Activated naive CD8-positive, alpha-beta T cell treated with anti-CD3 and anti-CD28 coated beads, Interleukin-2, amount 10 ng/mL, durations not matched to agents 7 days and 5 days (primary cell): Measurements from ENCODE around the gene VAV1. TPM values are rescaled to one million over a fixed set of nuclear protein-coding genes. Genes with fewer than 3 reads are reported as not detected.
A peak's percentile ranks its signal among the peaks of the same experiment; 100 is the strongest.
"Not testable (repeated sequence)": the region's sequence is repeated elsewhere in the genome, so short reads cannot be mapped to it uniquely, and the experiment has no call there.

Source experiments
- ATAC-seq: fragments of 150-1000 bp; cut with Tn5 transposase; one replicate; pipeline ENCODE4 v1.10.0; 2021; ENCODE audit warnings: low read depth, moderate library complexity
- POLR2A ChIA-PET: fragments of 350-600 bp; sonication (Branson Sonifier 250); formaldehyde crosslinking; loops from one replicate; lab custom pipeline; 2021; ENCODE audit warnings: antibody characterized with exemption; lab: Charles Lee
- DNase-seq: peaks from one replicate; pipeline ENCODE4 v3.0.0; 2021
- H3K27ac Mint-ChIP-seq: one replicate; pipeline ENCODE4 v1.8.0; 2022; ENCODE audit warnings: mild to moderate bottlenecking, mixed read lengths
- H3K27me3 Mint-ChIP-seq: one replicate; pipeline ENCODE4 v1.8.0; 2022; ENCODE audit warnings: mild to moderate bottlenecking, moderate library complexity, mixed read lengths
- H3K36me3 Mint-ChIP-seq: one replicate; pipeline ENCODE4 v1.8.0; 2021; ENCODE audit warnings: mild to moderate bottlenecking, mixed read lengths
- H3K4me1 Mint-ChIP-seq: one replicate; pipeline ENCODE4 v1.8.0; 2021; ENCODE audit warnings: mixed read lengths
- H3K4me3 Mint-ChIP-seq: one replicate; pipeline ENCODE4 v1.8.0; 2022; ENCODE audit warnings: mild to moderate bottlenecking, moderate library complexity, mixed read lengths
- H3K9me3 Mint-ChIP-seq: one replicate; pipeline ENCODE4 v1.8.0; 2021; ENCODE audit warnings: mixed read lengths
- total RNA-seq, 2 experiments: library from RNA; stranded (reverse); gene quantifications; one replicate each; pipeline ENCODE4 v1.2.3, GENCODE V29; 2021

VAV1 gene
- total RNA-seq, 2 experiments from 2014 or later, result 108 to 113 TPM

DNA sequence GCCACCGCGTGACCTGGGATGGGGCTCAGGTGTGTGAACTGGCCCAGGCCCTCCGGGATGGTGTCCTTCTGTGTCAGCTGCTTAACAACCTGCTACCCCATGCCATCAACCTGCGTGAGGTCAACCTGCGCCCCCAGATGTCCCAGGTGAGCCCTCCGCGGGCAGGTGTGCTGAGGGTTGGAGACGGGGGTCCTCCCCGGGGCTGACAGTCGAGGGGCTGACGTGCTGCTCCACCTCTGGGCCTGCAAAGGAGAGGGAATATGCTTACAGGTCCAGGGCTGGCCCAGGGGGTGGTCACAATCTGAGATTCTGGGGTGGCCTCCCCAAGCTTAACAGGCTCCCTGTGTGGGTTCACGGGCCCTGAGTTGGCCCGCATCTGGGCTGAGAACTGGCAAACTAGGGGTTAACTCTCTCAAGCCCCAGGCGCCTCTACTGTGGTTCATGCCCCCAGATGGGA is 386 bp downstream of the VAV1 start:
- Mint-ChIP-seq H3K27me3 (no peaks in the 10 kb centered on the region), H3K4me1 (peaks cover 47% of the 10 kb centered on the region), H3K27ac (peak overlapping the region; percentile 93), H3K9me3 (peaks cover 5% of the 10 kb centered on the region), H3K4me3 (peak overlapping the region; percentile 98), H3K36me3 (peaks cover 35% of the 10 kb centered on the region)
- POLR2A ChIA-PET, result interaction anchor here (0.7 to 6.8 kb wide), 12 partner anchors 12 to 313 kb away, joined by 3 to 88 read pairs (median 6); partner anchors contain the start of genes GPR108, SLC25A23 and ZNF557
- ATAC-seq, result no peak
- DNase-seq, result no peak

DNA sequence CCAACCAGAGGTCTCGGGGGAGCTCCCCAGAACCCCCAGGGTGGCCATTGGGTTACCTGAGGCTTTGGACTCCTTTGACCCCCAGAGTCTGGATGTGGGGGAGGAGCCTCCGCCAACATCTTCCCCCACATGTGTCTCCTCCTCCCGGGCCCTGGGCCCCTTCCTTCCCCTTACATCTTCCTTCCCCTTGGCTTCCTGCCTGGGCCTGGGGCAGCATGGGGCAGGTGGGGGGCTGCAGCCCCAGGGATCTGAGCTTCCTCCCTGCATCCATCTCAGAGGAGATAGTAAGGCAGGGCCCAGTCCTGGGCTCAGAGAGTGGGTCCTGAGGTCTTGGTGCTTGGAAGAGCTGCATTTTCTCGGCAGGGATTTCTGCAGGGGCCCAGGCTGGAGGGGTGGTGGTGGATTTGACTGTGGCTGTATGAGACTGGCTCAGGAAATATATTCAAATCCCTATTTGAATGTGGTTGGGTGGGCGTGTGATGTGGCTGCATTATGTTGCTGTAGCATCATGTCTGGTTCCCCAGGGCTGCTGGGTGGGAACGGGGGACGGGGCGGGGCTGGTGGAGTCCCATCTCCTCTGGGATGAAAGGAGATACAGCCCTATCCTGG is 919 bp downstream of the VAV1 start:
- Mint-ChIP-seq H3K27me3 (no peaks in the 10 kb centered on the region), H3K9me3 (peaks cover 5% of the 10 kb centered on the region), H3K4me1 (peaks cover 47% of the 10 kb centered on the region), H3K4me3 (peak overlapping the region; percentile 98), H3K27ac (peak overlapping the region; percentile 93), H3K36me3 (peaks cover 41% of the 10 kb centered on the region)
- ATAC-seq (peak; percentile 40), DNase-seq (peak; percentile 67)
- POLR2A ChIA-PET, result interaction anchor here (0.5 to 6.8 kb wide), 12 partner anchors 9 to 314 kb away, joined by 3 to 88 read pairs (median 4); partner anchors contain the start of genes GPR108, SLC25A23 and ZNF557

DNA sequence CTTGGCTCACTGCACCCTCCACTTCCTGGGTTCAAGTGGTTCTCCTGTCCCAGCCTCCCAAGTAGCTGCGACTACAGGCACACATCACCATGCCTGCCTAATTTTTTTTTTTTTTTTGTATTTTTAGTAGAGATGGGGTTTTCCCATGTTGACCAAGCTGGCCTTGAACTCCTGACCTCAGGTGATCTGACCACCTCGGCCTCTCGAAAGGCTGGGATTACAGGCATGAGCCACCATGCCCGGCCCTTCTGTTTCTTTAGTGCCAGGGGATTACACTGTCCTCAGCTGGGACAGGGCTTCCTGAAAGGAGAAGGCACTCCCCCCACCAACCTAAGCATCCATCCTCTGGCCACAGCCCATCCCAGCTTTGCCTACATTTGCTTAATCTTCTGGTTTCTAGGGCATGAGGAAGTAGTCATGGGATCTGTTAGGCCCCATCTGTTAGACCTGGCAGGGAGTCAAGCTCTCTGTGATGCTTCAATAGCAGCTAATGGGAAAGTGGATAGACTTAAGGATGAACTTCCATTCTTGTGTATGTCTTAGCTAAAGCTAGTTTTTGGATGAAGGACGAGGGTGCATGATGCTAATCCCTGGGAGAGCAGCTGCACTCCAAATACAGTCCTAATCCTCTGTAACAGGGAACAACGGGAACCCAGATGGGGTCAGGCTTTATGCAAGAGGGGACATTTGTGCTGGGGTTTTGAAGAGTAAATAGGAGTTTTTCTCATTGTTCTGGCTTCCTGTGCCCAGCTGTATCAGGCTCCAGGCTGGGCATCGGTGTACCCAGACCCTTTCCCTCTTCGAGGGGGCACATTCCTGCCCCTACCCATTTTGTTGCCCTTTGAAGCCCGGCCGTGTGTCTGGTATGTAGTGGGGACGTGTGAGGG is 2.6 kb downstream of the VAV1 start:
- DNase-seq (no peak), ATAC-seq (no peak)
- POLR2A ChIA-PET, result interaction anchor here (1.3 to 6.8 kb wide), 2 partner anchors 26 to 39 kb away, joined by 3 to 88 read pairs; no protein-coding TSS in a partner anchor
- no peaks in the 10 kb centered on the region for H3K27me3 Mint-ChIP-seq
- peaks cover 45% of the 10 kb centered on the region for H3K4me1 Mint-ChIP-seq
- peak overlapping the region; percentile 63 for H3K4me3 Mint-ChIP-seq
- peaks cover 42% of the 10 kb centered on the region for H3K36me3 Mint-ChIP-seq
- peaks cover 5% of the 10 kb centered on the region for H3K9me3 Mint-ChIP-seq
- H3K27ac Mint-ChIP-seq, result peak overlapping the region; percentile 58

DNA sequence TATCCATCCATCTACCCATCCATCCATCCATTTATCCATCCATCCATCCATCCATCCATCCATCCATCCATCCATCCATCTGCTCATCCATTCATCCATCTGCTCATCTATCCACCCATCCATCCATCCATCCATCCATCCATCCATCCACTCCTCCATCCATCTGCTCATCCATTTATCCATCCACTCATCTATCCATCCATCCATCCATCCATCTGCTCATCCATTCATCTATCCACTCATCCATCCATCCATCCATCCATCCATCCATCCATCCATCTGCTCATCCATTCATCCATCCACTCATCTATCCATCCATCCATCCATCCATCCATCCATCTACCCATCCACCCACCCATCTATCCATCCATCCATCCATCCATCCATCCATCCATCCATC is 3.5 kb downstream of the VAV1 start:
- DNase-seq, H3K27ac Mint-ChIP-seq, ATAC-seq, H3K9me3 Mint-ChIP-seq, H3K27me3 Mint-ChIP-seq: not testable (repeated sequence)
- peaks cover 47% of the 10 kb centered on the region for H3K4me1 Mint-ChIP-seq
- peak overlapping the region; percentile 28 for H3K4me3 Mint-ChIP-seq
- POLR2A ChIA-PET, result interaction anchor here (6.8 kb wide), 1 partner anchor 25 kb away, joined by 88 read pairs; no protein-coding TSS in a partner anchor
- H3K36me3 Mint-ChIP-seq, result peaks cover 48% of the 10 kb centered on the region

DNA sequence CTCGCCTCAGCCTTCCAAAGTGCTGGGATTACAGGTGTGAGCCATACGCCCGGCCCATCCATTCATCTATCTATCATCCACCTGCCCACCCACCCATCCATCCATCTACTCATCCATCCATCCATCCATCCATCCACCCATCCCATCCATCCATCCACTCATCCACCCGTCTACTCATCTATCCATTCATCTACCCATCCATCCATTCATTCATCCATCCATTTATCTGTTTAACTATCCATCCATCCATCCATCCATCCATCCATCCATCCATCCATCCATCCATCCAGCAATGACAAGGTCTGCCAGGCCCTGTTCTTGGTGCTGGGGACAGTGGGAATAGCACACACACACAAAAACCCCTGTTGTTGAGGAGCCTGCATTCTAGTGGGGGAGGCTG is 4.5 kb downstream of the VAV1 start:
- POLR2A ChIA-PET, result no interaction called here
- Mint-ChIP-seq H3K36me3 (peaks cover 54% of the 10 kb centered on the region), H3K27ac (peak overlapping the region; percentile 59)

DNA sequence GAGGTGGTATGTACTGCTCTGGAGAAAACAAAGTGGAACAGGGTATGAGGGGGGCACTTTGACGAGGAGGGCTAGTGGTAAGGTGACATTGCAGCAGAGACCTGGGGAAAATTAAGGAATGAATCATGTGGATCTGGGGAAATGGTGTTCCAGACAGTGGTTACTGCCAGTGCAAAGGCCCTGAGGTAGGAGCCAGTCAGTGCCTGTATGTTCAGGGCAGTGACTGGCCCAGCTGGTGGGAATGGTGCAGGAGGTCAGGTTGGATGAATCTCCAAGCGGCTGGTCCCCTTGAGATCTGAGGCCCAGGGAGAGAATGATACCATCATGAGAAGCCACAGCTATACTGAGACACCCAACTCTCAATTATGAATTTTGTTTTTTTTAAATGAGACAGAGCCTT is 4.9 kb downstream of the VAV1 start:
- Mint-ChIP-seq H3K4me3 (no peak overlapping the region), H3K4me1 (peaks cover 43% of the 10 kb centered on the region), H3K9me3 (peaks cover 5% of the 10 kb centered on the region), H3K27me3 (no peaks in the 10 kb centered on the region), H3K36me3 (peaks cover 54% of the 10 kb centered on the region), H3K27ac (peak overlapping the region; percentile 59)
- POLR2A ChIA-PET, result no interaction called here
- no peak for DNase-seq
- no peak for ATAC-seq

More for the DNA sequence above, 4.5 kb downstream of the VAV1 start:
- ATAC-seq (no peak), DNase-seq (no peak)
- Mint-ChIP-seq H3K27me3 (no peaks in the 10 kb centered on the region), H3K9me3 (peaks cover 5% of the 10 kb centered on the region), H3K4me3 (peak overlapping the region; percentile 35), H3K4me1 (peaks cover 47% of the 10 kb centered on the region)

DNA sequence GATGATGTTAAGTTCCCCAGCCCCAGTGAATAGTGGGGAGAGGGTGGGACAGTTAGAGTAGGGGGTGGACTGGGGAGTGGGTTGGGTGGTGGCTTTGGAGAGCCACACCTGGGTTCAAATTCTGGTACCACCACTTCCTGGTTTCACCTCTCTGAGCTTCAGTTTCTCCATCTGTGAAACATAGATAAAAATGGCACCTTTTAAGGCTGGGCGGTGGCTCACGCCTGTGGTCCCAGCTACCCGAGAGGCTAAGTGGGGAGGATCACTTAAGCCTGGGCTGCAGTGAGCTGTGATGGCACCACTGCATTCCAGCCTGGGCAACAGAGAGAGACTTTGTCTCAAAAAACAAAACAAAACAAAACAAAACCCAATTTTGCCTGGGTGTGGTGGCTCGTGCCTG is 5.9 kb downstream of the VAV1 start:
- H3K27ac Mint-ChIP-seq, result peak overlapping the region; percentile 78
- peaks cover 53% of the 10 kb centered on the region for H3K36me3 Mint-ChIP-seq
- H3K27me3 Mint-ChIP-seq, result no peaks in the 10 kb centered on the region
- ATAC-seq (peak; percentile 18), DNase-seq (no peak)
- peaks cover 43% of the 10 kb centered on the region for H3K4me1 Mint-ChIP-seq
- H3K4me3 Mint-ChIP-seq, result peak overlapping the region; percentile 53
- POLR2A ChIA-PET, result no interaction called here
- H3K9me3 Mint-ChIP-seq, result peaks cover 5% of the 10 kb centered on the region

DNA sequence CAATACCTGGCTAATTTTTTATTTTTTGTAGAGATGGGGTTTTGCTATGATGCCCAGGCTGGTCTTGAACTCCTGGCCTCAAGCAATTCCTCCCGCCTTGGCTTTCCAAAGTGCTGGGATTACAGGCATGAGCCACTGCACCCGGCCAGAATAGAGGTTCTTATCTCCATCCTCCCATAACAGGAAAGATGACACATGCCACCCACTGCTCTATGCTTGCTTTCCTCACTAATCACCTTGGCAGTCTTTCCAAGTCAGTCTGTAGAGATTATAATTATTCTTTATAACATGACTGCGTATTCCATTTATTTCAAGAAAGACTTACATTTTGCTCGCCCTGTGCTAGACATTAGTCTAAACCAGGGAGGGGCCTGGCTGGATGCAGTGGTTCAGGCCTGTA is 6.7 kb downstream of the VAV1 start:
- H3K36me3 Mint-ChIP-seq, result peaks cover 51% of the 10 kb centered on the region
- H3K9me3 Mint-ChIP-seq, result peaks cover 5% of the 10 kb centered on the region
- peak overlapping the region; percentile 21 for H3K27ac Mint-ChIP-seq
- no peak for ATAC-seq
- POLR2A ChIA-PET, result no interaction called here
- H3K4me3 Mint-ChIP-seq, result no peak overlapping the region
- H3K27me3 Mint-ChIP-seq, result no peaks in the 10 kb centered on the region
- peaks cover 46% of the 10 kb centered on the region for H3K4me1 Mint-ChIP-seq
- DNase-seq, result no peak

DNA sequence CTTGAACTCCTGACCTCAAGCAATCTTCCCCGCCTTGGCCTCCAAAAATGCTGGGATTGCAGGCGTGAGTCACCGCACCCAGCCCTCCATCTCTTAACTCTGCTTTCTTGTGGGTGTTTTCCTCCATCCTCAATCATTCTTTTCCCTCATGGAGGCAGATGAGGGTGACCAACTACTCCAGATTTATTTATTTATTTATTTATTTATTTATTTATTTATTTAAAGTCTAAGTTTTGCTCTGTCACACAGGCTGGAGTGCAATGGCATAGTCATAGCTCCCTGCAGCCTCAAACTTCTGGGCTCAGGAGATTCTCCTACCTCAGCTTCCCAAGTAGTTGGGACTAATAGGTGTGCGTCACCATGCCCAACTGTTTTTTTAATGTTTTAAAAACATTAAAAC is 14.9 kb downstream of the VAV1 start:
- POLR2A ChIA-PET, result interaction anchor here (1.3 kb wide), 1 partner anchor 14 kb away, joined by 4 read pairs; no protein-coding TSS in a partner anchor
- no peaks in the 10 kb centered on the region for H3K27me3 Mint-ChIP-seq
- H3K4me3 Mint-ChIP-seq, result no peak overlapping the region
- peaks cover 55% of the 10 kb centered on the region for H3K36me3 Mint-ChIP-seq
- H3K4me1 Mint-ChIP-seq, result peaks cover 34% of the 10 kb centered on the region
- no peak for ATAC-seq
- H3K9me3 Mint-ChIP-seq, result peaks cover 1% of the 10 kb centered on the region
- no peak overlapping the region for H3K27ac Mint-ChIP-seq
- DNase-seq, result no peak

DNA sequence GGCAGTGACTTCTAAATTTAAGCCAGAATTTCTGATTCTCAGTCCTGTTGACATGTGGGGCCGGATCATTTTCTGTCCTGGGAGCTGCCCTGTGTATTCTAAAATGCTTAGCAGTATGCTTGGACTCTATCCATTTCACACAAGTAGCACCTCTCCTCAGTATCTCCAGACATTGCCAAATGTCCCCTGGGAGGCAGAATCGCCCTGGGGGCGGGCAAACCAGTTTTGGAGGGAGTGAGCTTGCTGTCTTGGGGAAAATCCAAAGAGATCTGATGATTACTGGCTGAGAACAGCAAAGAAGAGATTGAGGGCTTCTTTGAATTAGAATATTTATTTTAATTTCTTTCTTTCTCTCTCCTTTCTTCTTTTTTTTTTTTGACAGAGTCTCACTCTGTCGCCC is 16.4 kb downstream of the VAV1 start:
- POLR2A ChIA-PET, result interaction anchor here (1.2 kb wide), 1 partner anchor 9 kb away, joined by 3 read pairs; no protein-coding TSS in a partner anchor
- ATAC-seq (no peak), DNase-seq (no peak)
- H3K4me3 Mint-ChIP-seq, result no peak overlapping the region
- H3K27ac Mint-ChIP-seq, result no peak overlapping the region
- peaks cover 43% of the 10 kb centered on the region for H3K4me1 Mint-ChIP-seq
- H3K27me3 Mint-ChIP-seq, result no peaks in the 10 kb centered on the region
- H3K9me3 Mint-ChIP-seq, result peaks cover 1% of the 10 kb centered on the region
- peaks cover 64% of the 10 kb centered on the region for H3K36me3 Mint-ChIP-seq

DNA sequence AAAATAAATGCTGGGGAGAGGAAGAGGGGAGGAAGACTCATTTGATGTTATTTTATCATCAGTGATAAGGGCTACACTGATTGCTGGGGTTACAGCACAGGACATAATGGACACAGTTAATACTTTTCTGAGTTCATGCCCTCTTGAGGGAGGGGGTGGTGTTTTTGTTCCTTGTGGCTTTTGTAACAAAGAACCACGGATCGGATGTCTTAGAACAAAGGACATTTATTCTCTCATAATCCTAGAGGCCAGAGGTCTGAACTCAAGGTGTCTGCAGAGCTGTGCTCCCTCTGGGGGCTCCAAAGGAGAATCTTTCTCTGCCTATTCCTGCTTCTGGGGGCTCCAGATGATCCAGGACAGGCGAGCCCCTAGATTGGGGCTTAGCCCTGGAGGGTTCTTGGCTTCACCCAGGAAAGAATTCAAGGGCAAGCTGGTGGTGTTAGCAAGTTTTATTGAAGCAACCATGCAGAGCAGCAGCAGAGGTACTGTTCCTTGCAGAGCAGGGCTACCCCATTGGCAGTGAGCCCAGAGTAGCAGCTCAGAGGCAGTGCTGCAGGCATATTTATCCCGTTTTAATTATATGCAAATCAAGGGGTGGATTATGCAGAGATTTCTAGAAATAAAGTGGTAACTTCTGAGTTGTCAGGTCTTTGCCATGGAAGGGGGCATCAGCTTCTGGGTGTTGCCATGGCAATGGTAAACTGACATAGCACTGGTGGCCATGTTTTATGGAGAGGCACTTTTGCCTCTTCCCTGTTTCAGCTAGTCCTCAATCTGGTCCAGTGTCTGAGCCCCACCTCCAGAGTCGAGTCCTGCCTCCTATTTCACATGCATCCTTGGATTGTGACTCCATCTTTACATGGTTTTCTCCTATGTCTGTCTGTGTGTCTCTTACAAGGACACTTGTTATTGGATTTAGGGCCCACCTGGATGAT is 18.0 kb downstream of the VAV1 start:
- Mint-ChIP-seq H3K4me3 (no peak overlapping the region), H3K27me3 (no peaks in the 10 kb centered on the region), H3K27ac (no peak overlapping the region), H3K4me1 (peaks cover 48% of the 10 kb centered on the region), H3K9me3 (peaks cover 4% of the 10 kb centered on the region), H3K36me3 (peaks cover 65% of the 10 kb centered on the region)
- no peak for DNase-seq
- POLR2A ChIA-PET, result interaction anchor here (1.3 to 2.3 kb wide), 3 partner anchors 10 to 18 kb away, joined by 3 to 11 read pairs (median 10); partner anchors contain the start of gene VAV1
- ATAC-seq, result no peak

DNA sequence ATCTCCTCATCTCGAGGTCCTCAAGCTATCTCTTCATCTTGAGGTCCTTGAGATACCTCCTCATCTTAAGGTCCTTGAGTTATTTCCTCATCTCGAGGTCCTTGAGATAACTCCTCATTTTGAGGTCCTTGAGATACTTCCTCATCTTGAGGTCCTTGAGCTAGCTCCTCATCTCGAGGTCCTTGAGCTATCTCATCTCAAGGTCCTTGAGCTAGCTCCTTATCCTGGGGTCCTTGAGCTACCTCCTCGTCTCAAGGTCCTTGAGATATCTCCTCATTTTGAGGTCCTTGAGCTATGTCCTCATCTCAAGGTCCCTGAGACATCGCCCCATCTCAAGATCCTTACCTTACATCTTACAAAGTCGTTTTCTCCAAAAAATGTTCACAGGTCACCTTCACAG is 18.7 kb downstream of the VAV1 start:
- no peaks in the 10 kb centered on the region for H3K27me3 Mint-ChIP-seq
- H3K4me3 Mint-ChIP-seq, result no peak overlapping the region
- H3K27ac Mint-ChIP-seq, result no peak overlapping the region
- peaks cover 65% of the 10 kb centered on the region for H3K36me3 Mint-ChIP-seq
- H3K9me3 Mint-ChIP-seq, result peaks cover 4% of the 10 kb centered on the region
- ATAC-seq (no peak), DNase-seq (no peak)
- POLR2A ChIA-PET, result interaction anchor here (0.9 to 2.3 kb wide), 3 partner anchors 9 to 310 kb away, joined by 3 to 11 read pairs (median 10); partner anchors contain the start of genes DENND1C and VAV1
- peaks cover 51% of the 10 kb centered on the region for H3K4me1 Mint-ChIP-seq
